WTC11 (cell line): ENCODE measurements around the gene CCSER2. TPM values are rescaled to one million over a fixed set of nuclear protein-coding genes. Genes with fewer than 3 reads are reported as not detected.

Source experiments
- ATAC-seq: fragments of 200-7000 bp; cut with Tn5 transposase; 2 replicates; pipeline ENCODE4 v1.10.0; 2021; ENCODE audit warnings: mild to moderate bottlenecking, moderate library complexity
- CTCF ChIA-PET: fragments of 300-600 bp; sonication (Branson Sonifier 250); formaldehyde crosslinking; loops from one replicate; lab custom pipeline; 2021; ENCODE audit warnings: antibody characterized with exemption; lab: Charles Lee
- POLR2A ChIA-PET: fragments of 350-600 bp; sonication (Branson Sonifier 250); formaldehyde crosslinking; loops from one replicate; lab custom pipeline; 2021; ENCODE audit warnings: antibody characterized with exemption; lab: Charles Lee
- DNase-seq: peaks from one replicate; pipeline ENCODE4 v3.0.0; 2021; ENCODE audit warnings: low spot score
- H3K27ac Mint-ChIP-seq: 2 replicates; pipeline ENCODE4 v1.8.0; 2021; ENCODE audit warnings: mixed read lengths
- H3K27me3 Mint-ChIP-seq: 2 replicates; pipeline ENCODE4 v1.8.0; 2021; ENCODE audit warnings: low read depth, mild to moderate bottlenecking, moderate library complexity, mixed read lengths
- H3K36me3 Mint-ChIP-seq: 2 replicates; pipeline ENCODE4 v1.8.0; 2021; ENCODE audit warnings: mixed read lengths
- H3K4me1 Mint-ChIP-seq: 2 replicates; pipeline ENCODE4 v1.8.0; 2022; ENCODE audit warnings: mixed read lengths
- H3K4me3 Mint-ChIP-seq: 2 replicates; pipeline ENCODE4 v1.8.0; 2021; ENCODE audit warnings: mild to moderate bottlenecking, moderate library complexity, mixed read lengths
- H3K9me3 Mint-ChIP-seq: 2 replicates; pipeline ENCODE4 v1.8.0; 2021; ENCODE audit warnings: mixed read lengths
- ATF6 ChIP-seq: sonication (generic); formaldehyde crosslinking; IDR thresholded peaks from 2 replicates; pipeline ENCODE4 v1.8.1; 2023; ENCODE audit warnings: mild to moderate bottlenecking, missing genetic modification reagents
- CDX4 ChIP-seq: fragments of 250-450 bp; sonication (Bioruptor Pico); IDR thresholded peaks from 2 replicates; pipeline ENCODE4 v1.9.0; 2021; ENCODE audit warnings: moderate library complexity, mild to moderate bottlenecking, inconsistent platforms, borderline replicate concordance
- CTCF ChIP-seq: fragments of 200-600 bp; IDR thresholded peaks from 2 replicates; pipeline ENCODE4 v1.8.0; 2022; ENCODE audit warnings: antibody characterized with exemption
- E2F1 ChIP-seq: sonication (generic); formaldehyde crosslinking; IDR thresholded peaks from 2 replicates; pipeline ENCODE4 v1.8.0; 2022; ENCODE audit warnings: mild to moderate bottlenecking, missing genetic modification reagents
- E2F4 ChIP-seq: sonication (generic); formaldehyde crosslinking; IDR thresholded peaks from 2 replicates; pipeline ENCODE4 v1.8.1; 2022; ENCODE audit warnings: low read depth, mild to moderate bottlenecking, moderate library complexity, missing genetic modification reagents, borderline replicate concordance
- EMX1 ChIP-seq: fragments of 250-450 bp; sonication (Bioruptor Pico); IDR thresholded peaks from 2 replicates; pipeline ENCODE4 v1.8.0; 2021; ENCODE audit warnings: mild to moderate bottlenecking
- ERG ChIP-seq: fragments of 250-450 bp; sonication (Bioruptor Pico); IDR thresholded peaks from 2 replicates; pipeline ENCODE4 v1.8.0; 2021; ENCODE audit warnings: mild to moderate bottlenecking
- HMGA2 ChIP-seq: fragments of 250-450 bp; sonication (Bioruptor Pico); IDR thresholded peaks from 2 replicates; pipeline ENCODE4 v1.4.0; 2021; ENCODE audit warnings: mild to moderate bottlenecking, moderate library complexity
- IRF1 ChIP-seq: sonication (generic); formaldehyde crosslinking; IDR thresholded peaks from 2 replicates; pipeline ENCODE4 v1.8.0; 2023; ENCODE audit warnings: missing genetic modification reagents
- JUN ChIP-seq: sonication (generic); formaldehyde crosslinking; IDR thresholded peaks from 2 replicates; pipeline ENCODE4 v1.8.0; 2023; ENCODE audit warnings: mild to moderate bottlenecking, missing genetic modification reagents
- MXD4 ChIP-seq: fragments of 250-450 bp; sonication (Bioruptor Pico); IDR thresholded peaks from 2 replicates; pipeline ENCODE4 v1.8.0; 2021; ENCODE audit warnings: mild to moderate bottlenecking, moderate library complexity, borderline replicate concordance
- NFE2L1 ChIP-seq: sonication (generic); formaldehyde crosslinking; IDR thresholded peaks from 2 replicates; pipeline ENCODE4 v1.8.1; 2023; ENCODE audit warnings: missing genetic modification reagents
- NFYB ChIP-seq: sonication (generic); formaldehyde crosslinking; conservative IDR thresholded peaks from 2 replicates; pipeline ENCODE4 v1.8.0; 2022; ENCODE audit warnings: low read depth, missing genetic modification reagents
- SMAD4 ChIP-seq: sonication (generic); formaldehyde crosslinking; IDR thresholded peaks from 2 replicates; pipeline ENCODE4 v1.8.0; 2022; ENCODE audit warnings: mild to moderate bottlenecking, missing genetic modification reagents
- SP1 ChIP-seq: sonication (generic); formaldehyde crosslinking; conservative IDR thresholded peaks from 2 replicates; pipeline ENCODE4 v1.8.1; 2022; ENCODE audit warnings: missing genetic modification reagents
- TCF7 ChIP-seq: sonication (generic); formaldehyde crosslinking; IDR thresholded peaks from 2 replicates; pipeline ENCODE4 v1.8.0; 2022; ENCODE audit warnings: mild to moderate bottlenecking, low read depth, missing genetic modification reagents, moderate library complexity
- TP53 ChIP-seq: sonication (generic); formaldehyde crosslinking; IDR thresholded peaks from 2 replicates; pipeline ENCODE4 v1.8.1; 2023; ENCODE audit warnings: mild to moderate bottlenecking, missing genetic modification reagents
- ZNF138 ChIP-seq: sonication (generic); formaldehyde crosslinking; conservative IDR thresholded peaks from 2 replicates; pipeline ENCODE4 v1.8.1; 2022; ENCODE audit warnings: mild to moderate bottlenecking, moderate library complexity, missing genetic modification reagents
- ZNF219 ChIP-seq: sonication (generic); formaldehyde crosslinking; IDR thresholded peaks from 2 replicates; pipeline ENCODE4 v1.8.0; 2023; ENCODE audit warnings: missing genetic modification reagents, mild to moderate bottlenecking, borderline replicate concordance
- ZNF263 ChIP-seq: sonication (generic); formaldehyde crosslinking; IDR thresholded peaks from 2 replicates; pipeline ENCODE4 v1.8.1; 2022; ENCODE audit warnings: low read depth, mild to moderate bottlenecking, moderate library complexity, missing genetic modification reagents
- ZNF317 ChIP-seq: sonication (generic); formaldehyde crosslinking; IDR thresholded peaks from 2 replicates; pipeline ENCODE4 v1.8.1; 2023; ENCODE audit warnings: low read depth, mild to moderate bottlenecking, moderate library complexity, missing genetic modification reagents, borderline replicate concordance
- ZNF425 ChIP-seq: fragments of 250-450 bp; sonication (Bioruptor Pico); conservative IDR thresholded peaks from 2 replicates; pipeline ENCODE4 v1.9.0; 2021; ENCODE audit warnings: mild to moderate bottlenecking
- total RNA-seq: library from RNA; stranded (reverse); gene quantifications from 3 replicates; pipeline ENCODE4 v1.2.3, GENCODE V29; 2021

CCSER2 gene
- total RNA-seq, 1 experiment from 2014 or later, result 30.6 TPM

GRCh38 chr10:84460520-84460919 lies 132.1 kb downstream of the CCSER2 start (continued):
- TF ChIP-seq E2F1, result no peak
- no peak for TF ChIP-seq ERG (CRISPR knock-in tag)
- no peak for TF ChIP-seq HMGA2 (CRISPR knock-in tag)
- TF ChIP-seq CTCF, result no peak
- TF ChIP-seq ZNF138 (CRISPR knock-in tag), result no peak
- no peak for TF ChIP-seq SP1 (CRISPR knock-in tag)
- TF ChIP-seq E2F4 (CRISPR knock-in tag), result no peak
- TF ChIP-seq TCF7 (CRISPR knock-in tag), result no peak
- TF ChIP-seq MXD4 (CRISPR knock-in tag), result no peak
- TF ChIP-seq SMAD4 (CRISPR knock-in tag), result no peak
- TF ChIP-seq NFYB, result no peak
- TF ChIP-seq, all 79 proteins: peak for 0

- no peak for DNase-seq
- Mint-ChIP-seq H3K36me3 (peaks cover 8% of the 10 kb centered on the region), H3K27ac (no peak overlapping the region), H3K9me3 (no peaks in the 10 kb centered on the region), H3K4me3 (no peak overlapping the region), H3K27me3 (no peaks in the 10 kb centered on the region), H3K4me1 (peaks cover 20% of the 10 kb centered on the region)
- ChIA-PET CTCF (interaction anchor here (1.6 kb wide), 1 partner anchor 40 kb away, joined by 7 read pairs; no protein-coding TSS in a partner anchor), POLR2A (interaction anchor here (0.7 kb wide), 1 partner anchor 66 kb away, joined by 6 read pairs; no protein-coding TSS in a partner anchor)
- ATAC-seq, result no peak
- TF ChIP-seq ZNF219 (no peak), EMX1 (CRISPR knock-in tag) (no peak)
Measured at GRCh38 chr10:84469470-84469869, 141.1 kb downstream of the CCSER2 start.

GRCh38 chr10:84473136-84473535 lies 144.7 kb downstream of the CCSER2 start:
- no peak for DNase-seq
- no peaks in the 10 kb centered on the region for H3K27me3 Mint-ChIP-seq
- H3K36me3 Mint-ChIP-seq, result no peaks in the 10 kb centered on the region
- no peak overlapping the region for H3K4me3 Mint-ChIP-seq
- H3K4me1 Mint-ChIP-seq, result peaks cover 5% of the 10 kb centered on the region; the same call in 1 of the 2 replicates
- ATAC-seq, result no peak
- ChIA-PET CTCF (interaction anchor here (1.1 kb wide), 1 partner anchor 64 kb away, joined by 3 read pairs; no protein-coding TSS in a partner anchor), POLR2A (no interaction called here)
- H3K9me3 Mint-ChIP-seq, result no peaks in the 10 kb centered on the region
- no peak overlapping the region for H3K27ac Mint-ChIP-seq
- TF ChIP-seq ZNF219 (no peak), ZNF317 (CRISPR knock-in tag) (no peak), TP53 (CRISPR knock-in tag) (no peak), ZNF263 (no peak), CDX4 (no peak), HMGA2 (CRISPR knock-in tag) (no peak), IRF1 (CRISPR knock-in tag) (no peak), ZNF425 (no peak), NFE2L1 (CRISPR knock-in tag) (no peak), ATF6 (CRISPR knock-in tag) (no peak), EMX1 (CRISPR knock-in tag) (no peak), JUN (no peak)
